HepG2 (cell line): Measurements from ENCODE around the gene S100A12. TPM values are rescaled to one million over a fixed set of nuclear protein-coding genes. Genes with fewer than 3 reads are reported as not detected.

Experiments
- ATAC-seq: fragments of 200-7000 bp; cut with Tn5 transposase; 3 replicates; pipeline ENCODE4 v1.9.1; 2020; ENCODE audit warnings: mild to moderate bottlenecking, moderate library complexity
- BruUV-seq: library from RNA; stranded (reverse); fragments of 400-500 nt; replicated peaks from 2 replicates; lab custom pipeline; 2021; lab: Mats Ljungman, UMichigan
- CTCF ChIA-PET: fragments of 300-600 bp; formaldehyde crosslinking; extraction: SDS; loops from one replicate; lab custom pipeline; 2021; ENCODE audit warnings: low total read pairs, inconsistent platforms, low intra/inter-chr PET ratio; lab: Yijun Ruan, JAX
- POLR2A ChIA-PET: fragments of 350-600 bp; sonication (Branson Sonifier 250); formaldehyde crosslinking; loops from one replicate; lab custom pipeline; 2020; ENCODE audit warnings: antibody characterized with exemption, inconsistent platforms; lab: Yijun Ruan, JAX
- DNase-seq: peaks from one replicate; pipeline ENCODE4 v3.0.0-alpha.2; 2015; ENCODE audit warnings: low spot score
- FAIRE-seq: peaks from 3 replicates; lab custom pipeline; 2011; peaks lifted over from hg19 to GRCh38; lab: Jason Lieb, UNC
- H2AFZ ChIP-seq: one replicate; pipeline ENCODE4 v1.6.1; 2011; ENCODE audit warnings: low read length, inconsistent platforms
- H3K27ac ChIP-seq: fragments of 300-600 bp; 3 replicates; pipeline ENCODE4 v1.8.0; 2011; ENCODE audit warnings: mixed run types, mild to moderate bottlenecking, mixed read lengths, low read length, inconsistent platforms; ENCODE audit not compliant: insufficient read depth; ENCODE audit errors: extremely low read length
- H3K27me3 ChIP-seq, 2 experiments: fragments of 200-600 bp in 1 of 2; 2 replicates in 1 of 2; 3 replicates in 1 of 2; pipeline versions ENCODE4 v1.6.0 to v1.8.0; 2011; ENCODE audit warnings: low read length in 2 of 2, mild to moderate bottlenecking in 2 of 2, moderate library complexity in 2 of 2, inconsistent platforms in 1 of 2; ENCODE audit not compliant: insufficient read depth in 2 of 2, control insufficient read depth in 1 of 2
- H3K36me3 ChIP-seq, 2 experiments: fragments of 200-600 bp in 1 of 2; replicated peaks in 1 of 2; 2 replicates in 1 of 2; 3 replicates in 1 of 2; pipeline versions ENCODE4 v1.5.1 to v1.8.0; 2011; ENCODE audit warnings: low read length in 2 of 2, inconsistent platforms in 1 of 2; ENCODE audit not compliant: insufficient read depth in 2 of 2, control insufficient read depth in 1 of 2
- H3K4me1 ChIP-seq: 2 replicates; pipeline ENCODE4 v1.5.1; 2012; ENCODE audit warnings: low read length, inconsistent platforms; ENCODE audit not compliant: insufficient read depth
- H3K4me2 ChIP-seq: 2 replicates; pipeline ENCODE4 v1.6.0; 2011; ENCODE audit warnings: low read depth, low read length, inconsistent platforms
- H3K4me3 ChIP-seq, 3 experiments: fragments of 200-600 bp in 1 of 3; sonication (generic), shearing (Covaris generic) in 1 of 3; replicated peaks in 1 of 3; 2 replicates each; pipeline ENCODE4 v1.5.1; 2011 to 2016; ENCODE audit warnings: low read length in 3 of 3, inconsistent platforms in 2 of 3, low read depth in 2 of 3, mild to moderate bottlenecking in 2 of 3, control low read depth in 1 of 3, mixed read lengths in 1 of 3; ENCODE audit not compliant: insufficient read depth in 1 of 3
- H3K79me2 ChIP-seq: one replicate; pipeline ENCODE4 v1.6.1; 2011; ENCODE audit warnings: low read length, inconsistent platforms; ENCODE audit not compliant: insufficient read depth
- H3K9ac ChIP-seq: 2 replicates; pipeline ENCODE4 v1.6.0; 2011; ENCODE audit warnings: mild to moderate bottlenecking, low read depth, low read length, inconsistent platforms; ENCODE audit not compliant: insufficient read depth
- H3K9me3 ChIP-seq: 2 replicates; pipeline ENCODE4 v1.5.1; 2012; ENCODE audit warnings: mild to moderate bottlenecking, low read length
- H4K20me1 ChIP-seq: 2 replicates; pipeline ENCODE4 v1.6.0; 2011; ENCODE audit warnings: inconsistent platforms, mild to moderate bottlenecking, low read length, moderate library complexity; ENCODE audit not compliant: insufficient read depth
- CREB1 ChIP-seq, 2 experiments: fragments of 450-650 bp in 1 of 2; IDR thresholded peaks; 2 replicates each; pipeline ENCODE4 v1.6.1; 2016 to 2017; ENCODE audit warnings: control low read depth in 1 of 2, mild to moderate bottlenecking in 1 of 2, missing compliant biosample characterization in 1 of 2, missing genetic modification characterization in 1 of 2
- FOXA1 ChIP-seq, 2 experiments: fragments of 450-650 bp in 1 of 2; sonication (generic) in 1 of 2; formaldehyde crosslinking in 1 of 2; IDR thresholded peaks; 2 replicates each; pipeline versions ENCODE4 v1.4.0 to v1.6.1; 2016 to 2020; ENCODE audit warnings: missing genetic modification reagents in 1 of 2
- MBD4 ChIP-seq: IDR thresholded peaks from 2 replicates; pipeline ENCODE4 v1.6.1; 2012; ENCODE audit warnings: low read length, inconsistent platforms, borderline replicate concordance
- MEIS2 ChIP-seq: sonication (generic); formaldehyde crosslinking; IDR thresholded peaks from 2 replicates; pipeline ENCODE4 v1.9.0; 2021; ENCODE audit warnings: mild to moderate bottlenecking, missing genetic modification reagents
- MZF1 ChIP-seq: sonication (generic); formaldehyde crosslinking; IDR thresholded peaks from 2 replicates; pipeline ENCODE4 v1.8.1; 2023; ENCODE audit warnings: mild to moderate bottlenecking, missing genetic modification reagents, borderline replicate concordance
- NFIB ChIP-seq: sonication (generic); formaldehyde crosslinking; IDR thresholded peaks from 2 replicates; pipeline ENCODE4 v1.9.0; 2021; ENCODE audit warnings: missing genetic modification reagents, mild to moderate bottlenecking, borderline replicate concordance
- PAWR ChIP-seq: sonication (generic); formaldehyde crosslinking; IDR thresholded peaks from 2 replicates; pipeline ENCODE4 v1.4.0; 2020; ENCODE audit warnings: missing genetic modification reagents, mild to moderate bottlenecking, borderline replicate concordance
- PAXIP1 ChIP-seq: sonication (generic); formaldehyde crosslinking; conservative IDR thresholded peaks from 2 replicates; pipeline ENCODE4 v1.4.0; 2020; ENCODE audit warnings: mild to moderate bottlenecking, missing genetic modification reagents, moderate library complexity
- RXRB ChIP-seq: IDR thresholded peaks from 2 replicates; pipeline ENCODE4 v1.6.1; 2016; ENCODE audit warnings: borderline replicate concordance, missing genetic modification reagents, missing compliant biosample characterization
- SIX4 ChIP-seq: sonication (generic); formaldehyde crosslinking; IDR thresholded peaks from 2 replicates; pipeline ENCODE4 v1.4.0; 2020; ENCODE audit warnings: missing genetic modification reagents
- SP5 ChIP-seq: IDR thresholded peaks from 2 replicates; pipeline ENCODE4 v1.6.1; 2016; ENCODE audit warnings: low read depth, borderline replicate concordance
- TFDP1 ChIP-seq: IDR thresholded peaks from 2 replicates; pipeline ENCODE4 v1.6.1; 2016; ENCODE audit warnings: missing compliant biosample characterization, missing genetic modification reagents, borderline replicate concordance
- TOPORS ChIP-seq: sonication (generic); formaldehyde crosslinking; IDR thresholded peaks from 2 replicates; pipeline ENCODE4 v1.8.0; 2023; ENCODE audit warnings: mild to moderate bottlenecking, missing genetic modification reagents
- ZBTB25 ChIP-seq: IDR thresholded peaks from 2 replicates; pipeline ENCODE4 v1.6.1; 2018; ENCODE audit warnings: missing genetic modification reagents
- ZNF136 ChIP-seq: sonication (generic); formaldehyde crosslinking; IDR thresholded peaks from 2 replicates; pipeline ENCODE4 v1.8.1; 2022; ENCODE audit warnings: low read depth, mild to moderate bottlenecking, moderate library complexity, missing genetic modification reagents
- ZNF207 ChIP-seq: fragments of 450-650 bp; IDR thresholded peaks from 2 replicates; pipeline ENCODE4 v1.6.1; 2016; ENCODE audit warnings: antibody characterized with exemption, borderline replicate concordance
- ZNF430 ChIP-seq: sonication (generic); formaldehyde crosslinking; IDR thresholded peaks from 2 replicates; pipeline ENCODE4 v1.9.0; 2021; ENCODE audit warnings: mild to moderate bottlenecking, missing genetic modification reagents
- ZNF558 ChIP-seq: sonication (generic); formaldehyde crosslinking; IDR thresholded peaks from 2 replicates; pipeline ENCODE4 v1.9.0; 2022; ENCODE audit warnings: mild to moderate bottlenecking, missing genetic modification reagents, borderline replicate concordance
- ZNF761 ChIP-seq: sonication (generic); formaldehyde crosslinking; conservative IDR thresholded peaks from 2 replicates; pipeline ENCODE4 v1.4.0; 2020; ENCODE audit warnings: mild to moderate bottlenecking, missing genetic modification reagents
- ZNF781 ChIP-seq: sonication (generic); formaldehyde crosslinking; IDR thresholded peaks from 2 replicates; pipeline ENCODE4 v1.5.1; 2020; ENCODE audit warnings: borderline replicate concordance, mild to moderate bottlenecking, missing genetic modification reagents; ENCODE audit errors: not compliant biosample characterization
- WGBS: methylation state at CpG from one replicate; pipeline ENCODE4 v1.1.6; 2017; ENCODE audit warnings: low lambda C conversion rate; 5-methylcytosine and 5-hydroxymethylcytosine counted together
- in situ Hi-C: cut with HindIII; loops from 2 replicates; pipeline ENCODE4 v1.10.0; 2017; ENCODE audit warnings: low pct_unique_long_range_greater_than_20kb; ENCODE audit not compliant: extremely low pct_ligation_motif_present
- intact Hi-C: fragments of 100-400 bp; cut with micrococcal nuclease; formaldehyde crosslinking; loops from one replicate; pipeline ENCODE4 v1.10.0; 2022; ENCODE audit not compliant: unreplicated experiment
- polyA plus RNA-seq, 8 experiments: library from polyadenylated mRNA; depleted of rRNA in 3 of 8; stranded (reverse) in 7 of 8; unstranded in 1 of 8; fragments of >200 nt; fragmentation: Illumina TruSeq in 4 of 8; extraction: Trizol in 4 of 8; gene quantifications; 2 replicates each; pipeline versions ENCODE4 v1.2.1 to v1.2.3, GENCODE V29; 2011 to 2016; ENCODE audit warnings: low read depth in 4 of 8, missing spikeins in 1 of 8, mixed read lengths in 1 of 8; ENCODE audit not compliant: insufficient read depth in 1 of 8
- total RNA-seq, 5 experiments: library from RNA; depleted of rRNA; stranded (reverse); fragments of >200 nt; fragmentation: Illumina TruSeq; extraction: Trizol; gene quantifications; 2 replicates each; pipeline ENCODE4 v1.2.3, GENCODE V29; 2016; ENCODE audit warnings: low read depth in 1 of 5

The S100A12 gene
- total and polyA plus RNA-seq, 2 of the 13 experiments (the other 11 are each of a cell fraction or from before 2014, with no cell fraction given) = not detected

- intact Hi-C loops = no loop called here
Measured at GRCh38 chr1:153347856-153348255, 27.6 kb downstream of the S100A12 start.

More at GRCh38 chr1:153347856-153348255, 27.6 kb downstream of the S100A12 start:
- Histone ChIP-seq H3K4me2 (no peak overlapping the region), H3K9ac (no peak overlapping the region), H2AFZ (no peak overlapping the region), H4K20me1 (peaks cover 4% of the 10 kb centered on the region), H3K36me3 (no peaks in the 10 kb centered on the region), H3K4me1 (no peaks in the 10 kb centered on the region), H3K4me3 (no peak overlapping the region), H3K27ac (no peak overlapping the region), H3K27me3 (peaks cover 2 to 6% of the 10 kb centered on the region in 2 experiments; a peak in 3 of 5 replicates), H3K9me3 (no peaks in the 10 kb centered on the region), H3K79me2 (no peaks in the 10 kb centered on the region)
- ChIA-PET CTCF (no interaction called here), POLR2A (no interaction called here)
- in situ Hi-C loops = loop anchor here (5.0 kb wide), 1 partner anchor 149 kb away; no protein-coding TSS in a partner anchor
- no peak for TF ChIP-seq PAWR (CRISPR knock-in tag)
- TF ChIP-seq ZBTB25 (CRISPR knock-in tag) = no peak
- TF ChIP-seq MZF1 (CRISPR knock-in tag) = no peak
- no peak for TF ChIP-seq SP5 (CRISPR knock-in tag)
- no peak for TF ChIP-seq ZNF136 (CRISPR knock-in tag)
- no peak for TF ChIP-seq CREB1 (IDR thresholded peaks at IDR 0.05)
- TF ChIP-seq CREB1 (CRISPR knock-in tag; IDR thresholded peaks at IDR 0.05) = no peak
- TF ChIP-seq PAXIP1 = no peak
- TF ChIP-seq TOPORS (CRISPR knock-in tag) = no peak
- no peak for TF ChIP-seq ZNF430 (CRISPR knock-in tag)
- no peak for TF ChIP-seq RXRB (CRISPR knock-in tag)
- no peak for TF ChIP-seq SIX4 (CRISPR knock-in tag)
- no peak for TF ChIP-seq TFDP1 (CRISPR knock-in tag)
- no peak for TF ChIP-seq NFIB (CRISPR knock-in tag)
- no peak for TF ChIP-seq ZNF781 (CRISPR knock-in tag)
- no peak for TF ChIP-seq ZNF558
- no peak for TF ChIP-seq ZNF761 (CRISPR knock-in tag)
- TF ChIP-seq ZNF207 = no peak
- no peak for TF ChIP-seq MEIS2 (CRISPR knock-in tag)
- TF ChIP-seq FOXA1 (IDR thresholded peaks at IDR 0.05) = no peak
- no peak for TF ChIP-seq FOXA1 (CRISPR knock-in tag; IDR thresholded peaks at IDR 0.05)
- TF ChIP-seq MBD4 = no peak
- ATAC-seq = no peak
- no peak for DNase-seq
- 3% methylated on average over 7 of the region's 7 CpGs for WGBS
- no TSS peak for BruUV-seq
- no peak for FAIRE-seq
